ENCODE measurements around the gene NGFR.

The NGFR gene

GRCh38 chr17:49471089-49471683 is 23.9 kb upstream of the NGFR start:
- H3K27me3 ChIP-seq (ENCODE audit: control insufficient read depth in 1 of 2, insufficient read depth in 2 of 2, low read length in 2 of 2), result peaks cover 6 to 33% of the 10 kb centered on the region in 2 donors
- no peak overlapping the region for H3K27ac ChIP-seq (ENCODE audit: low read depth, low read length)
- H3K4me3 ChIP-seq (ENCODE audit: low read depth in 1 of 2, low read length in 2 of 2), result no peak overlapping the region
- H3K9me3 ChIP-seq (ENCODE audit: low read length), result no peaks in the 10 kb centered on the region
- H3K36me3 ChIP-seq (ENCODE audit: insufficient read depth, low read length), result no peaks in the 10 kb centered on the region
- peaks cover 5% of the 10 kb centered on the region for H3K4me1 ChIP-seq (ENCODE audit: insufficient read depth, low read length)
- H3K9ac ChIP-seq (ENCODE audit: low read length), result no peak overlapping the region

GRCh38 chr17:49471769-49472168 is 23.3 kb upstream of the NGFR start:
- peaks cover 6 to 36% of the 10 kb centered on the region in 2 donors for H3K27me3 ChIP-seq (ENCODE audit: control insufficient read depth in 1 of 2, insufficient read depth in 2 of 2, low read length in 2 of 2)
- no peak overlapping the region for H3K4me3 ChIP-seq (ENCODE audit: low read depth in 1 of 2, low read length in 2 of 2)
- H3K9me3 ChIP-seq (ENCODE audit: low read length), result no peaks in the 10 kb centered on the region
- peaks cover 5% of the 10 kb centered on the region for H3K4me1 ChIP-seq (ENCODE audit: insufficient read depth, low read length)
- H3K27ac ChIP-seq (ENCODE audit: low read depth, low read length), result no peak overlapping the region
- H3K9ac ChIP-seq (ENCODE audit: low read length), result no peak overlapping the region
- no peaks in the 10 kb centered on the region for H3K36me3 ChIP-seq (ENCODE audit: insufficient read depth, low read length)

GRCh38 chr17:49472527-49472926 is 22.6 kb upstream of the NGFR start:
- Histone ChIP-seq H3K9ac (ENCODE audit: low read length) (no peak overlapping the region), H3K9me3 (ENCODE audit: low read length) (no peaks in the 10 kb centered on the region), H3K27me3 (ENCODE audit: control insufficient read depth in 1 of 2, insufficient read depth in 2 of 2, low read length in 2 of 2) (peaks cover 8 to 36% of the 10 kb centered on the region in 2 donors), H3K4me1 (ENCODE audit: insufficient read depth, low read length) (peaks cover 5% of the 10 kb centered on the region), H3K4me3 (ENCODE audit: low read depth in 1 of 2, low read length in 2 of 2) (no peak overlapping the region), H3K27ac (ENCODE audit: low read depth, low read length) (no peak overlapping the region), H3K36me3 (ENCODE audit: insufficient read depth, low read length) (no peaks in the 10 kb centered on the region)

GRCh38 chr17:49473900-49474751 is 21.0 kb upstream of the NGFR start:
- H3K27ac ChIP-seq (ENCODE audit: low read depth, low read length), result no peak overlapping the region
- H3K9me3 ChIP-seq (ENCODE audit: low read length), result no peaks in the 10 kb centered on the region
- H3K36me3 ChIP-seq (ENCODE audit: insufficient read depth, low read length), result no peaks in the 10 kb centered on the region
- H3K27me3 ChIP-seq (ENCODE audit: control insufficient read depth in 1 of 2, insufficient read depth in 2 of 2, low read length in 2 of 2), result peaks cover 15 to 39% of the 10 kb centered on the region in 2 donors
- H3K9ac ChIP-seq (ENCODE audit: low read length), result no peak overlapping the region
- H3K4me3 ChIP-seq (ENCODE audit: low read depth in 1 of 2, low read length in 2 of 2), result no peak overlapping the region
- H3K4me1 ChIP-seq (ENCODE audit: insufficient read depth, low read length), result peaks cover 5% of the 10 kb centered on the region

- Histone ChIP-seq H3K9ac (ENCODE audit: low read length) (no peak overlapping the region), H3K4me1 (ENCODE audit: insufficient read depth, low read length) (no peaks in the 10 kb centered on the region), H3K9me3 (ENCODE audit: low read length) (no peaks in the 10 kb centered on the region), H3K27me3 (ENCODE audit: control insufficient read depth in 1 of 2, insufficient read depth in 2 of 2, low read length in 2 of 2) (peaks cover 9 to 13% of the 10 kb centered on the region in 2 donors), H3K4me3 (ENCODE audit: low read depth in 1 of 2, low read length in 2 of 2) (no peak overlapping the region), H3K27ac (ENCODE audit: low read depth, low read length) (no peak overlapping the region), H3K36me3 (ENCODE audit: insufficient read depth, low read length) (no peaks in the 10 kb centered on the region)
Measured at GRCh38 chr17:49477709-49478108, 17.4 kb upstream of the NGFR start.

GRCh38 chr17:49480836-49481615 is 14.1 kb upstream of the NGFR start:
- Histone ChIP-seq H3K4me3 (ENCODE audit: low read depth in 1 of 2, low read length in 2 of 2) (no peak overlapping the region), H3K9ac (ENCODE audit: low read length) (no peak overlapping the region), H3K27ac (ENCODE audit: low read depth, low read length) (no peak overlapping the region), H3K27me3 (ENCODE audit: control insufficient read depth in 1 of 2, insufficient read depth in 2 of 2, low read length in 2 of 2) (peaks cover 19 to 25% of the 10 kb centered on the region in 2 donors), H3K9me3 (ENCODE audit: low read length) (no peaks in the 10 kb centered on the region), H3K36me3 (ENCODE audit: insufficient read depth, low read length) (no peaks in the 10 kb centered on the region), H3K4me1 (ENCODE audit: insufficient read depth, low read length) (no peaks in the 10 kb centered on the region)

- H3K27me3 ChIP-seq (ENCODE audit: control insufficient read depth in 1 of 2, insufficient read depth in 2 of 2, low read length in 2 of 2), result peaks cover 21 to 31% of the 10 kb centered on the region in 2 donors
- no peaks in the 10 kb centered on the region for H3K9me3 ChIP-seq (ENCODE audit: low read length)
- H3K4me3 ChIP-seq (ENCODE audit: low read depth in 1 of 2, low read length in 2 of 2), result no peak overlapping the region
- no peaks in the 10 kb centered on the region for H3K4me1 ChIP-seq (ENCODE audit: insufficient read depth, low read length)
- H3K27ac ChIP-seq (ENCODE audit: low read depth, low read length), result no peak overlapping the region
- H3K36me3 ChIP-seq (ENCODE audit: insufficient read depth, low read length), result no peaks in the 10 kb centered on the region
- no peak overlapping the region for H3K9ac ChIP-seq (ENCODE audit: low read length)
Measured at GRCh38 chr17:49482144-49482817, 12.8 kb upstream of the NGFR start.

GRCh38 chr17:49483599-49484509 is 11.2 kb upstream of the NGFR start:
- Histone ChIP-seq H3K9ac (ENCODE audit: low read length) (no peak overlapping the region), H3K27ac (ENCODE audit: low read depth, low read length) (no peak overlapping the region), H3K27me3 (ENCODE audit: control insufficient read depth in 1 of 2, insufficient read depth in 2 of 2, low read length in 2 of 2) (peaks cover 13 to 30% of the 10 kb centered on the region in 2 donors), H3K36me3 (ENCODE audit: insufficient read depth, low read length) (no peaks in the 10 kb centered on the region), H3K4me3 (ENCODE audit: low read depth in 1 of 2, low read length in 2 of 2) (no peak overlapping the region), H3K4me1 (ENCODE audit: insufficient read depth, low read length) (no peaks in the 10 kb centered on the region), H3K9me3 (ENCODE audit: low read length) (no peaks in the 10 kb centered on the region)

GRCh38 chr17:49484588-49484987 is 10.5 kb upstream of the NGFR start:
- Histone ChIP-seq H3K4me3 (ENCODE audit: low read depth in 1 of 2, low read length in 2 of 2) (no peak overlapping the region), H3K36me3 (ENCODE audit: insufficient read depth, low read length) (no peaks in the 10 kb centered on the region), H3K9me3 (ENCODE audit: low read length) (no peaks in the 10 kb centered on the region), H3K4me1 (ENCODE audit: insufficient read depth, low read length) (no peaks in the 10 kb centered on the region), H3K27ac (ENCODE audit: low read depth, low read length) (no peak overlapping the region), H3K9ac (ENCODE audit: low read length) (no peak overlapping the region), H3K27me3 (ENCODE audit: control insufficient read depth in 1 of 2, insufficient read depth in 2 of 2, low read length in 2 of 2) (peaks cover 13 to 28% of the 10 kb centered on the region in 2 donors)

GRCh38 chr17:49486012-49486641 is 9.0 kb upstream of the NGFR start:
- Histone ChIP-seq H3K9ac (ENCODE audit: low read length) (no peak overlapping the region), H3K4me3 (ENCODE audit: low read depth in 1 of 2, low read length in 2 of 2) (no peak overlapping the region), H3K9me3 (ENCODE audit: low read length) (no peaks in the 10 kb centered on the region), H3K36me3 (ENCODE audit: insufficient read depth, low read length) (no peaks in the 10 kb centered on the region), H3K4me1 (ENCODE audit: insufficient read depth, low read length) (no peaks in the 10 kb centered on the region), H3K27me3 (ENCODE audit: control insufficient read depth in 1 of 2, insufficient read depth in 2 of 2, low read length in 2 of 2) (peaks cover 13 to 28% of the 10 kb centered on the region in 2 donors), H3K27ac (ENCODE audit: low read depth, low read length) (no peak overlapping the region)
